ENCODE data around the gene ACKR3.

GRCh38 chr2:236568922-236569572 lies 578 bp upstream of the ACKR3 start:
- TF ChIP-seq SMC3 (IDR thresholded peaks at IDR 0.05) (no peak), CTCF (IDR thresholded peaks at IDR 0.05) (no peak)
